Tibial nerve (tissue), 3 donors: ENCODE results near the gene SNAP47.

Experiments used
- POLR2A ChIP-seq, 2 donors: fragments of 450-650 bp; IDR thresholded peaks; one replicate each; pipeline ENCODE4 v1.6.1; 2017; ENCODE audit warnings: antibody characterized with exemption in 2 of 2, mild to moderate bottlenecking in 2 of 2, moderate library complexity in 2 of 2
- TF ChIP-seq, protein P1 (sequence below), 5 experiments: fragments of 200-600 bp in 3 of 5; fragments of 450-650 bp in 2 of 5; sonication (generic) in 3 of 5; IDR thresholded peaks; one replicate each; pipeline ENCODE4 v1.5.1; 2016 to 2019; ENCODE audit warnings: antibody characterized with exemption in 5 of 5, mild to moderate bottlenecking in 3 of 5, moderate library complexity in 2 of 5

DNA sequence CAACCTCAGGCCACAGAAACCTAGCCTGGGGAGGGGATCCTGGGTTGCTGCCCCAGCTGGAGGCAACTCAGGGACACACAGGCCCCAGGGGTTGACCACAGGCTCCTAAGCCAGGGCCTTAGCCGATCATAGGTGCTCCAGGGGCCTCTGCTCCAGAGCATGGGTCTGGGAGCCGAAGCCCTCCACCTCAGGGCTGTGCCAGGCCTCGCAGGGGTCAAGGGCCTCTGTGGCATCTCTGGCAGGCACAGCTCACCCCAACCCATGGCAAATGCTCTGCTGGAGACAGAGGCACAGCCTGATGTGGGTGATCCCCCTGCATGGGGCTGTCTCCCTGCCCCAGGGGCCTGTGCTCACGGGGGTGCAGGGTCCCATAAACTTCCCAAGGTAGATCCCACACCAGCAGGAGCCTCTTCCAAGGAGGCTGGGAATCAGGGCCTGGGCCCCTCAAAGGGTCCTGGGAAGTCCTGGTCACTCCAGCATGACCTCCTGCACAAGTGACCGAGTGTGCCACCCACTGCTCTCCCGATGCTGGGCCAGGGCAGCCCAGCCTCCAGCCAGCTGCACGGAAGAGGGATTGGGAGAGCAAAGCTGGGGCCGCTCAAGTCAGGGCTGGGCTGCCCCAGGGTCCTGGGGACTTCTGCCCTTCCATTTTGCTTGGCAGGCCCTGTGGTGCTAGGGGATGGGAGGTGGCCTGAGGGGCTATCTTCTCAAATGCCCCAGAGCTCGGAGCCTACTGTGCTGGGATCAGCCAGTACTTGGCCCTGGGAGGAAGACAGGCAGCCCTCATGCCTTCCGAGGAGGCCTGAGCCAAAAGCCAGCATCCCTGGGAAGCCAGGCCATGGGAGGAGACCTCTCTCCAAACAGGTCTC lies 58.1 kb downstream of the SNAP47 start:
- TF ChIP-seq, protein P1, sequence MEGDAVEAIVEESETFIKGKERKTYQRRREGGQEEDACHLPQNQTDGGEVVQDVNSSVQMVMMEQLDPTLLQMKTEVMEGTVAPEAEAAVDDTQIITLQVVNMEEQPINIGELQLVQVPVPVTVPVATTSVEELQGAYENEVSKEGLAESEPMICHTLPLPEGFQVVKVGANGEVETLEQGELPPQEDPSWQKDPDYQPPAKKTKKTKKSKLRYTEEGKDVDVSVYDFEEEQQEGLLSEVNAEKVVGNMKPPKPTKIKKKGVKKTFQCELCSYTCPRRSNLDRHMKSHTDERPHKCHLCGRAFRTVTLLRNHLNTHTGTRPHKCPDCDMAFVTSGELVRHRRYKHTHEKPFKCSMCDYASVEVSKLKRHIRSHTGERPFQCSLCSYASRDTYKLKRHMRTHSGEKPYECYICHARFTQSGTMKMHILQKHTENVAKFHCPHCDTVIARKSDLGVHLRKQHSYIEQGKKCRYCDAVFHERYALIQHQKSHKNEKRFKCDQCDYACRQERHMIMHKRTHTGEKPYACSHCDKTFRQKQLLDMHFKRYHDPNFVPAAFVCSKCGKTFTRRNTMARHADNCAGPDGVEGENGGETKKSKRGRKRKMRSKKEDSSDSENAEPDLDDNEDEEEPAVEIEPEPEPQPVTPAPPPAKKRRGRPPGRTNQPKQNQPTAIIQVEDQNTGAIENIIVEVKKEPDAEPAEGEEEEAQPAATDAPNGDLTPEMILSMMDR (IDR thresholded peaks at IDR 0.05) = no peak
- TF ChIP-seq POLR2A (IDR thresholded peaks at IDR 0.05) = no peak
